K562 (cell line): ENCODE data around the gene SPEM1. TPM values are rescaled to one million over a fixed set of nuclear protein-coding genes. Genes with fewer than 3 reads are reported as not detected.

Experiments
- E4F1 ChIP-seq: fragments of 250-450 bp; sonication (Bioruptor Pico); IDR thresholded peaks from 2 replicates; pipeline ENCODE4 v1.5.0; 2021; ENCODE audit warnings: mild to moderate bottlenecking, borderline replicate concordance
- GATAD2A ChIP-seq: fragments of 450-650 bp; IDR thresholded peaks from 2 replicates; pipeline ENCODE4 v1.6.1; 2017
- MGA ChIP-seq: fragments of 450-650 bp; IDR thresholded peaks from 2 replicates; pipeline ENCODE4 v1.6.1; 2016; ENCODE audit warnings: mild to moderate bottlenecking, moderate library complexity
- POLR2A ChIP-seq: fragments of 450-650 bp; conservative IDR thresholded peaks from 2 replicates; pipeline ENCODE4 v1.6.1; 2016
- POLR2AphosphoS5 ChIP-seq: IDR thresholded peaks from 2 replicates; pipeline ENCODE4 v1.6.1; 2011; ENCODE audit warnings: mild to moderate bottlenecking, low read depth, low read length, moderate library complexity; ENCODE audit not compliant: control insufficient read depth, insufficient read depth
- THAP12 ChIP-seq: fragments of 250-450 bp; sonication (Bioruptor Pico); IDR thresholded peaks from 2 replicates; pipeline ENCODE4 v1.9.0; 2021; ENCODE audit warnings: mild to moderate bottlenecking, inconsistent platforms
- TRIM24 ChIP-seq, 2 experiments: fragments of 450-650 bp; IDR thresholded peaks; 2 replicates each; pipeline ENCODE4 v1.6.1; 2016
- ZFX ChIP-seq: sonication (generic); formaldehyde crosslinking; IDR thresholded peaks from 2 replicates; pipeline ENCODE4 v1.8.0; 2022; ENCODE audit warnings: mild to moderate bottlenecking, missing genetic modification reagents, moderate library complexity
- polyA plus RNA-seq, 8 experiments: library from polyadenylated mRNA; depleted of rRNA in 4 of 8; stranded (reverse) in 5 of 8; unstranded in 3 of 8; fragments of >200 nt; fragmentation: Nextera tagmentation in 2 of 8; fragmentation: Illumina TruSeq in 1 of 8; extraction: Ambion mirVana in 2 of 8; extraction: Trizol in 1 of 8; gene quantifications; 2 replicates each; pipeline versions ENCODE4 v1.2.1 to v1.2.3, GENCODE V29; 2011 to 2014; ENCODE audit warnings: inconsistent platforms in 1 of 8, missing spikeins in 1 of 8
- total RNA-seq, 7 experiments: library from RNA; depleted of rRNA in 6 of 7; stranded (reverse); fragments of >200 nt in 6 of 7; fragmentation: Illumina TruSeq in 2 of 7; extraction: Trizol in 2 of 7; gene quantifications; 2 replicates each; pipeline versions ENCODE4 v1.2.1 to v1.2.3, GENCODE V29; 2011 to 2021; ENCODE audit warnings: low replicate concordance in 1 of 7

Gene SPEM1
- total and polyA plus RNA-seq, 9 of the 15 experiments (the other 6 are each of a cell fraction or from before 2014, with no cell fraction given): not detected

GRCh38 chr17:7435676-7436555 lies 15.8 kb downstream of the SPEM1 start (continued):
- TF ChIP-seq MGA (peak; percentile 22), E4F1 (no peak), ZFX (CRISPR knock-in tag) (no peak), POLR2AphosphoS5 (0 out of 2 replicates have a peak, but pooled peaks have one; percentile 15), POLR2A (peak; percentile 51; the same call in 1 of the 2 replicates), GATAD2A (no peak), THAP12 (no peak), TRIM24 (IDR thresholded peaks at IDR 0.05) (no peak)
